Esophagus squamous epithelium (tissue), 5 donors: ENCODE results near the gene SHANK3. TPM values are rescaled to one million over a fixed set of nuclear protein-coding genes. Genes with fewer than 3 reads are reported as not detected.

Experiments
- DNase-seq: peaks from one replicate; lab custom pipeline; 2025; lab: John Stamatoyannopoulos, UW
- H3K27ac ChIP-seq, 4 donors: fragments of 200-600 bp; sonication (generic); one replicate each; pipeline ENCODE4 v1.5.1; 2016 to 2019; ENCODE audit warnings: mild to moderate bottlenecking in 1 of 4
- H3K27me3 ChIP-seq, 4 donors: fragments of 200-600 bp; sonication (generic); 1 replicate in 3 of 4; 2 replicates in 1 of 4; pipeline versions ENCODE4 v1.5.1 to v1.6.0; 2017 to 2021; ENCODE audit warnings: antibody characterized with exemption in 1 of 4
- H3K36me3 ChIP-seq, 3 donors: fragments of 200-600 bp; sonication (generic); one replicate each; pipeline ENCODE4 v1.5.1; 2016 to 2019
- H3K4me1 ChIP-seq, 3 donors: fragments of 200-600 bp; sonication (generic); one replicate each; pipeline ENCODE4 v1.5.1; 2017 to 2019
- H3K4me3 ChIP-seq, 4 donors: fragments of 200-600 bp; sonication (generic); 1 replicate in 3 of 4; 2 replicates in 1 of 4; pipeline ENCODE4 v1.5.1; 2016 to 2019; ENCODE audit warnings: mild to moderate bottlenecking in 2 of 4, moderate library complexity in 1 of 4
- H3K9me3 ChIP-seq, 3 donors: fragments of 200-600 bp; sonication (generic); one replicate each; pipeline ENCODE4 v1.5.1; 2016 to 2019
- CTCF ChIP-seq, 6 experiments: fragments of 450-650 bp in 4 of 6; fragments of 200-600 bp in 2 of 6; sonication (generic) in 2 of 6; IDR thresholded peaks; one replicate each; pipeline ENCODE4 v1.5.1; 2016 to 2019; ENCODE audit warnings: antibody characterized with exemption in 6 of 6, mild to moderate bottlenecking in 4 of 6, moderate library complexity in 4 of 6
- POLR2A ChIP-seq, 4 donors: fragments of 450-650 bp; IDR thresholded peaks; one replicate each; pipeline ENCODE4 v1.6.1; 2017; ENCODE audit warnings: antibody characterized with exemption in 4 of 4, mild to moderate bottlenecking in 4 of 4, moderate library complexity in 3 of 4
- WGBS, 2 donors: methylation state at CpG; one replicate each; pipeline ENCODE4 v1.1.5; 2018; 5-methylcytosine and 5-hydroxymethylcytosine counted together
- intact Hi-C: fragments of 100-400 bp; cut with DNase I; formaldehyde crosslinking; loops from one replicate; pipeline ENCODE4 v1.15.0; 2022
- total RNA-seq, 4 donors: library from RNA; depleted of rRNA; stranded (reverse); fragments of >200 nt; gene quantifications; one replicate each; pipeline ENCODE4 v1.1.0, GENCODE V29; 2016
- donor health status: DM: yes; HTN: yes; CAD: no.

Gene SHANK3
- total RNA-seq, 4 donors from 2014 or later: 3.7 to 5.9 (median 4.5) TPM

GRCh38 chr22:50676180-50676636, 3.6 kb downstream of the SHANK3 start:
- Histone ChIP-seq H3K27ac (no peak overlapping the region), H3K9me3 (no peaks in the 10 kb centered on the region), H3K36me3 (peaks cover 0 to 7% (median 0%) of the 10 kb centered on the region in 3 donors), H3K4me1 (peaks cover 15 to 50% (median 18%) of the 10 kb centered on the region in 3 donors), H3K4me3 (peak overlapping the region in 3 of 4 donors; percentile 43 to 70 (median 59)), H3K27me3 (peaks cover 0 to 49% (median 8%) of the 10 kb centered on the region in 4 donors)
- 78 to 89% methylated on average over 13 to 14 of the region's 14 CpGs for WGBS, 2 donors
- no peak for DNase-seq
- intact Hi-C loops: no loop called here
- no peak for TF ChIP-seq POLR2A (IDR thresholded peaks at IDR 0.05)
- no peak for TF ChIP-seq CTCF (IDR thresholded peaks at IDR 0.05)

- peak overlapping the region in 2 of 4 donors; percentile 59 to 70 for H3K4me3 ChIP-seq
- no peaks in the 10 kb centered on the region for H3K9me3 ChIP-seq
- DNase-seq: no peak
- H3K36me3 ChIP-seq: peaks cover 0 to 7% (median 0%) of the 10 kb centered on the region in 3 donors
- peaks cover 0 to 42% (median 8%) of the 10 kb centered on the region in 4 donors for H3K27me3 ChIP-seq
- intact Hi-C loops: no loop called here
- H3K4me1 ChIP-seq: peaks cover 15 to 45% (median 18%) of the 10 kb centered on the region in 3 donors
- 57 to 60% methylated on average over 6 to 8 of the region's 10 CpGs for WGBS, 2 donors
- TF ChIP-seq POLR2A (IDR thresholded peaks at IDR 0.05) (no peak), CTCF (IDR thresholded peaks at IDR 0.05) (no peak)
- peak overlapping the region in 1 of 4 donors; percentile 7 for H3K27ac ChIP-seq
Observed at GRCh38 chr22:50676661-50677492, 4.3 kb downstream of the SHANK3 start.

- no peak for TF ChIP-seq POLR2A (IDR thresholded peaks at IDR 0.05)
- TF ChIP-seq CTCF (IDR thresholded peaks at IDR 0.05): no peak
- intact Hi-C loops: no loop called here
- Histone ChIP-seq H3K27ac (peak overlapping the region in 2 of 4 donors; percentile 7 to 9), H3K4me1 (peaks cover 15 to 41% (median 18%) of the 10 kb centered on the region in 3 donors), H3K9me3 (no peaks in the 10 kb centered on the region), H3K36me3 (peaks cover 0 to 7% (median 0%) of the 10 kb centered on the region in 3 donors), H3K4me3 (peak overlapping the region in 2 of 4 donors; percentile 59 to 70), H3K27me3 (peaks cover 0 to 34% (median 8%) of the 10 kb centered on the region in 4 donors)
- DNase-seq: no peak
- WGBS, 2 donors: 71% methylated on average over 6 to 9 of the region's 13 CpGs
Observed at GRCh38 chr22:50677493-50678217, 5.0 kb downstream of the SHANK3 start.

- WGBS, 2 donors: 79 to 88% methylated on average over 9 to 10 of the region's 17 CpGs
- Histone ChIP-seq H3K9me3 (no peaks in the 10 kb centered on the region), H3K4me3 (peak overlapping the region in 2 of 4 donors; percentile 59 to 70), H3K4me1 (peaks cover 13 to 37% (median 17%) of the 10 kb centered on the region in 3 donors), H3K27me3 (peaks cover 0 to 28% (median 6%) of the 10 kb centered on the region in 4 donors), H3K27ac (peak overlapping the region in 1 of 4 donors; percentile 9), H3K36me3 (peaks cover 0 to 7% (median 0%) of the 10 kb centered on the region in 3 donors)
- no peak for DNase-seq
- intact Hi-C loops: no loop called here
- TF ChIP-seq POLR2A (IDR thresholded peaks at IDR 0.05) (no peak), CTCF (IDR thresholded peaks at IDR 0.05) (no peak)
Observed at GRCh38 chr22:50678218-50678650, 5.6 kb downstream of the SHANK3 start.
